ENCODE data around the gene PLK5. TPM values are rescaled to one million over a fixed set of nuclear protein-coding genes. Genes with fewer than 3 reads are reported as not detected.
"Not testable (repeated sequence)": the region's sequence is repeated elsewhere in the genome, so short reads cannot be mapped to it uniquely, and the experiment has no call there.

PLK5 gene
- total RNA-seq, 1 experiment from 2014 or later, result not detected

DNA sequence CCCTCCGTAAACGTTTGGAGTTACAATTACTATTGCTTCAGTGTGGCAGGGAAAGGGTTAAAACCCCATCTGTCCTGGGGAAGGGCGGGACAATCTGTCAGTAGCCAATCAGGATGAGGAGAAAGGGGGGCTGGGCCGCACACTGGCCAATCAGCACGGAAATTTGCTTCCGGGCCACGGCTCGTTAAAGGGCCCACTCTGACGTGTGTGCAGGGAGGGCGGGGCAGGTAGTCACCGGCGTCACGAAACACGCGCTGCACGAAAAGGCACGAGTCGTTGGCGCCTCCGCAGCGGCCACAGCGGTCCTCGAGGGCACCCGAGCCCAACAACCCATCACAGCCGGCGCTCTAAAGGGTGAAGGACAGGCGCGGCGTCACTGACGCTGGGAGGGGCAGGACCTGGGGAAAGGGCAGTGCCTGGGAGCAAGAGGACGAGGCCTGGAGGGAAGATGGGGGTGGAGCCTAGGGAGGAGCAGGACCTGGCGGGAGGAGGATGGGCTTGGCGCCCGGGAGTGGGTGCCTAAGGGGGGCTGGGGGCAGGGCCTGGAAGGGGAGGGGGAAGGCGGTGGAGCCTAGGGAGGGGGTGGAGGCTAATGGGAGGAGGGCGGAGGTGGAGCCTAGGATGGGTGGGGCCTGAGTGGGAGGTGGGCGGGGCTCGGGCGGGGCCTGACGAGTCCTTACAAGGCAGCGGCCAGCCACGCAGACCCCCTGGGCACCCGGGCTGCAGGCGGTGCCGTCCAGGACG lies 15.9 kb upstream of the PLK5 start:
- peak; percentile 88 for DNase-seq (ENCODE audit: low read depth)

DNA sequence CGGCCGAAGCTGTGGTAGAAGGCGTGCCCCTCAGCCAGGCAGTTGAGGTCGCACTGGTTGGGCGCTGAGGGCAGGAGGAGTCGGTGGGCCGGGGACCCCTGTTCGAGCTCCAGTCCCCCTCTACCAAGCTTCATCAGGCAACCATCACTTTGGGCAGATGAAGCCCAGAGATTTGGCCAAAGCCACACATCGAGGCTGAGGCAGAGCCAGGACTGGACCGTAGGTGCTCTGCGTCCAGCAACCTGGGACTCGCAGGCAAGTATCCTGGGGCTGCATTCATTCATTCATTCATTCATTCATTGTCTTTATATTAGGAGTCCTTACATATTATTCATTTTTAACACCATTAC lies 15.4 kb upstream of the PLK5 start:
- no peak for DNase-seq (ENCODE audit: low read depth)

DNA sequence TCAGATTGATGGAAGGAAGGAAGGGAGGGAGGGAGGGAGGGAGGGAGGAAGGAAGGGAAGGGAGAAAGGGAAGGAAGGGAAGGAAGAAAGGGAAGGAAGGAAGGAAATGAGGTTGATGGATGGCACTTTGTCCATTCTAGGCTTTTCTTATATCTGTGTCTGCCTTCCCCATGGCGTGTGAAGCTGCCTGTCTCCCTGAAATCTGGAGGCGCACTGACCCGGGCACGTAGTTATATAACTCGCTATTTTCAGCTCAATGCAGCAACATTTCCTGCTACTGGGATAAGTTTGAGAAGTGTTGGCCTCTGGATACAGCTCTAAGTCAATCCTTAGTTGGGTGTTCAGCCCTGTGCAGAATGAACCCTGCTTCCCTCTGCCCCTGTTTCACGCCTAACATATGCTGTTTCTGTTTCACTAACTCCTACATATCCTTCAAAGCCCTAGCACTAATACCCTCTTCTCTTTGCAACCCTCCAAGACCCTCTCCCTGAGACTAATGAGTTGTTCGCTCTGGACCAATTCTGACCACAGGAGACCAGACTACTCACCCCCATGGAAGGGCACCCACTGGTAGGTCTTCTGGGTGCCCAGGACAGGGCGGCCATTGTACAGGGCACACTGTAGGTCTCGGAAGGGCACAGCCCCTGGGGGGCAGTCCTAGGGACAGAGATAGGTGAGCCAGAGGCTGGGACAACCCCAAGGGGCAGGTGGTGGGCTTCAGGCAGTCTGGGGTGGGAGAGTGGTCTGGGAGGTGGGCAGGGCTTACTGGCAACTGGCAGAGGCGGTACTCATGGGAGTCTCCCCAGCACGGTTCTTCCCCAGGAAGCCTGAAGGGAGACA lies 14.1 kb upstream of the PLK5 start:
- no peak for DNase-seq (ENCODE audit: low read depth)

DNA sequence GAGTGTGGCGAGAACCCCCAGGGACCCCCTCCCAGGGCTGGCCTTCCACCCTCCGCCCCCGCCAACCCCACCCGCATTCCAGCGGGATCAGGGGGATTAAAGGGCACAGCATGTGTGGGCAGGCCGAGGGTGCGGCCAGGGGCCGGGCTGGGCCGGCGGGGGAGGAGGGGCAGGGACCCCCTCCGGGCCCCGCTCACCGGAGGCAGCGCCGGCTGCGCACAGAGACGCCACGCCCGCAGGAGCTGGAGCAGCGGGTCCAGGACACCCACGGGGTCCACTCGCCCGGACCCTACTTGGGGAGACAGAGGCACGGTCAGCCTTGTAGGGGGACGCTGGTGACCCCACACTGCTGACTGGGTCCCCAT lies 13.5 kb upstream of the PLK5 start:
- DNase-seq (ENCODE audit: low read depth), result no peak

DNA sequence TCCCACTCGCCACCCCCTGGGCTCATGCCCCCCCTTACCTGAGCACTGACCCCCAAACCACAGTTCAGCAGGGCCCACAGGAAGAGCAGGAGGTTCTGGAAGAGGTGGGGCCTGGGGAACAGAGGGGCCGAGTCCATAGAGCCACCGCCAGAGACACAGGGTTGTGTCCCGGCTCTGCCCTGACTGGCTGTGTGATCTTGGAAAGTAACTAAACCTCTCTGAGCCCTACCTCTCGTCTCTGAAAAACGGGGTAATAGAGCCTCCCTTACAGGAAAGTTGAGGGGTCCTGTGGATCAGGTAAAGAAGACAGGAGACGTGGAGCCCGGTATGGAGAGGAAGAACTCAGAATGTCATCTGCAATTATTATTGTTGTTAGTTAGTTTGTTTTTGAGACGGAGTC lies 13.1 kb upstream of the PLK5 start:
- no peak for DNase-seq (ENCODE audit: low read depth)

DNA sequence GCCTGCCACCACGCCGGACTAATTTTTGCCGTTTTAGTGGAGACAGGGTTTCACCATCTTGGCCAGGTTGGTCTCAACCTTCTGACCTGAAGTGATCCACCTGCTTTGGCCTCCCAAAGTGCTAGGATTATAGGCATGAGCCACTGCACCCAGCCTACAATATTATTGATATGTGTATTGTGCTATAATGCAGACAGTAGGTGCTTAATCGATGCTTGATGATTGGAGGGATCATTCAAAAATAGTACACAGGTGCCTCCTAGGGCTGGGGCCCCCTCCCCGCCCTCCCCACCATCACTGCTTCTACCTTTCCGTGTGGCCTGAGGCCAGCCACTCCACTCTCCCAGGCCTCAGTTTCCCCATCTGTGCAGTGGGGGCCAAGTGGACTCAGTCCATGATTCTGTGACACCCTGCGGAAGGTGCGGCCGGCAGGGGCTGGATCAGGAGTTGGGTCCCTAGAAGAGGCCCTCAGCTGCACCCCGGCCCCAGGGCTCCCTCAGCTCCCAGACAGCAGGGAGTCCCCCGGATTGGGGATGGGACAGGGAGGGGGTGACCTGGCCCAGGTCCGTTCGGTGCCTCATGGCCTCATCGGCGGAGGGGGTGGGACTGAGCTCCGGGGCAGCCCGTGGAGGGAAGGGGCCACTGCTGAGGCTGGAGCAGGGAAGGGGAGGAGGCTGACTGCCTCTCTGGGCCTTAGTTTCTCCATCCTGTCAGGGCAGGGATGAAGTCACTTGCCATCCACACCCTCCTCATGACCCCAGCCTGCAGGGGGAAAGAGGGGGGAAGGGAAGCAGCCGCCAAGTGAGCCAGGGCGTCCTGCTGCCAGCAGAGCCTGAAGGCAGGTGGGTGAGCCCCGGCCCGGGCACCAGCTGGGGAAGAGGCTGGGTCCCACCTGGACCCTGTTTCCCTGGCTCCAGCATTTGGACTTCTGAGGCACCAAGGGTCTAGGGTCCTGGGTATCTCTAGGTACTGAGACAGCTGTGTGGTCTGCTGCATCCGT lies 12.3 kb upstream of the PLK5 start:
- no peak for DNase-seq (ENCODE audit: low read depth)

DNA sequence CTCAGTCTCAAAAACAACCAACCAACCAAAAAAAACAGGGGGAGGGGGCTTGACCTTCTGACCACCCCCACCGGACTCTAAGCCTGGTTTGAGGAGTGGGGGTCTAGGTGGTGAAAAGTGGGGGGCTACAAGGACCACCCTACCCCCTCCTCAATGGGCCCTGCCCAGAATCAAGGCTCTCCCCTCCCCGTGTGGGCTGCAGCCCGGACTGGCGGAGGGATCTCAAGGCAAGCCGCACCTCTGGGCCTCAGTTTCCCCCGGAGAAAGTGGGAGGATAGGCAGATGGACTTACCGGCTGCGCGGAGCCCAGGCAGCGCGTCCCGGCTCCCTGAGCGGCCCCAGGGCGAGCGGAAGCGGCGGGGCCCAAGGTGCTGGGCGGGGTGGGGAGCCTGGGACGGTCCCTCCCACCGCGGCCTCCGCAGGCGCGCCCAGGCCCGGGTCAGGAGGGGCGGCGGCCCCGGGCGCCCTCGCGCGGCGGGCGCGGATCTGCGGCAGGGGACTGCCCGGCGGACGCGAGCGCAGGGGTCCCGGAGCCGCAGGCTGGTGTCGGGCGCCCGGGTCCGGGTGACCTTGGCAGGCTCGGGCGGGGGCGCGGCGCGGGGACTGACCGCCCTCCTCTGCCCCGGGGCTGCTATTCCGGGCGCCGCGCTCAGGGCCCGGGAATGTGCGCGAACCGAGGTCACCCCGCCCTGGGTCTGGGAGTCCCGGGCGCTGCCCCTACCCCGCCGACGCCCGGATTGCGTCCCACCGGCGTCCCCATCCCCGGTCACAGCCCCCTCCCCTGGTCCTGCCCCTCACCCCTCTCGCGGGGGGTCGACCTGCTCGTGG lies 11.0 kb upstream of the PLK5 start, which contains the start of gene ADAMTSL5:
TSS of gene ADAMTSL5 (minus strand) at position 349 of the 828 bp plus-strand sequence. CDS start 2,076 bp downstream, outside the sequence.
- DNase-seq (ENCODE audit: low read depth), result peak; percentile 56

DNA sequence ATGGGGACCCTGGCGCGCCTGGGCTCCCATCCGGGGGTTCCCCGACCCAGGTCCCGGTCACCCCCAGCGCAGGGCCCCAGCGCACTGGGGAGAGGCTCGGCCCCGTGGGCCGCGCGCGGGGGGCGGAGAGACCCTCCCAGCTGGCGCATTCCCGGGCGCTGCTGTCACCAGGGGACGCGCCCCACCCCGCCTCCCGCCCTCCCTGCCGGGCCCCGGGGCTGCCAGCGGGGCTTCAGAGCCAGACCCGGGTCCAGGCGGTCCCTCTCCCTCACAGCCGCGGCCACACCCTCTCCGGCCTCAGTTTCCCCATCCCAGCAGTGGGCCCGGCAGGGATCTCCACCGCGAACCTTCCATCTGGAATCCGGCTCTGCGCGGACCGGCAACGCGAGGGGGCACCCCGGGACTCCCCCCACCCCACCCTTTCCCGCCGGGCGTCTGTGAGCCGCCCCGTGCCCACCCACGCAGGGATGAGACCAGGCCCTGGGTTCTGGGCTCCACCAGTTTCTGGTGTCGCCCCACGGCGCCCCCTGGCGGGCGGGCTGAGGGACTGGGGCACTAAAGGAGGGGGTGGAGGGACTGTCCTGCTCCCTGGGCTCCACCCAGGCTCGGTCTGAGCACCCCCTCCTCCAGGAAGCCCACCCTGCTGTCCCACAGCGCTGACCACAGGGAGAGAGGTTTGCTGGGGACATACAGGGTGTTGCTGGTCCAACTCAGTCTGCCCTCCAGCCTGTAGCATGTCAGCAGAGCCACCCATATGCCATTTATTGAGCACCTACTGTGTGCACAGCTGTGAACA lies 10.2 kb upstream of the PLK5 start:
- DNase-seq (ENCODE audit: low read depth), result no peak

DNA sequence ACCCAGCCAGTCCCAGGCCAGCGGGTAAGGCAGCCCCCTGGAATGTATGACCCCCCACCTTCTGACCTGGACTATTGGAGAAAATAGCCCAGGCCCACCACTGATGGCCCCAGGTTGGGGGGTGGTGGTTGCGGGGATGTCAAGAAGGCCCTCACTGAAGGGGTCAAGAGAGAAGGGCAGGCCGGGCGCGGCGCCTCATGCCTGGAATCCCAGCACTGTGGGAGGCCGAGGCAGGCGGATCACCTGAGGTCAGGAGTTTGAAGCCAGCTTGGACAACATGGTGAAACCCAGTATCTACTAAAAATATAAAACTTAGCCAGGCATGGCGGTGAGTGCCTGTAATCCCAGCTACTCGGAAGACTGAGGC lies 9.6 kb upstream of the PLK5 start:
- DNase-seq (ENCODE audit: low read depth), result no peak

DNA sequence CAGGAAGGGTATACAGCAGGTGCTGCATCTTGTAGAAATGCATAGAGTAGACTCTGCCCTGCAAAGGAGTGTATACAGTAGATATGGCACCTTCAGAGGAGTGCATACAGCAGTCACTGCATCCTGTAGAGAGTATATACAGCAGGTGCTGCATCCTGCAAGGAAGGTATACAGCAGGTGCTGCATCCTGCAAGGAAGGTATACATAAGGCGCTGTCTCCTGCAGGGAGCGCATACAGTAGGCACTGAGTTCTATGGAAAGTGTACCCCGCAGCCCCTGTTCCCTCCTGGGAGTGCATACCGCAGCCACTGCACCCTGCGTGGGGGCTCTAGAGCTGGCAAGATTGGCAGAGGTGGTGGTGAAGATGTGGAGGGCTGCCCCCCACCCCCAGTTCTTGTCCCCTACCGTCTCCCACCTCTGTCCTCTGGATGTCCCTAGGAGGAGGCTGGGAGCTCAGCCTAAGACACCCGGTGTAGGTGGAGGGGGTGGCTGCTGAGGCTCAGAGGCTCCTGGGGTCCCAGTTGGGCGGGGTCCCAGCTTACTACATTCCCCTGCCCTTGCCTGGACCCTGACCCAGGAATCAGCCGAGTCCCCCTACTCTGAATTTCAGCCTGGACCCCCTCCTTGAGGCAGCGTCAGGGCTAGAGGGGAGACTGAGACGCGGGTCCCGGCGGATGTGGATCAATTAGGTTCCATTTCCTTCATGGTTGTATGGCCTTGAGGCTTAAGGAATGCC lies 8.7 kb upstream of the PLK5 start:
- DNase-seq (ENCODE audit: low read depth), result no peak

DNA sequence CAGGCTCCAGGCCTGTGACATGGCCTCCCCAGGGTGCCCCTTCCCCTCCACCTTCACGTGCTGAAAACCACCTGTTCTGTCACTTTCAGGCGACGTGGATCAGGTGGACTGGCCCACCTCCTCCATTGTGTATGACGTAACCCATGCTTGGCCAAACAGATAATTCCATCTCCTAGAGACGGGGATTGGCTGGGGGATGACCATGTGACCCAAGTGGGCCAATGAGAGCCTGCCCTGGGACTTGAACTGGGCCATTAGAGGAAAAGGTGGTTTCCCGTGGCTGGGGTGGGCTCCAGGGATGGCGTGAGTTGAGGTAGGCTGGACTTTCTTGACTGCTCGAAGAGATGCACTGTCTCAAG lies 7.5 kb upstream of the PLK5 start:
- DNase-seq (ENCODE audit: low read depth), result no peak

DNA sequence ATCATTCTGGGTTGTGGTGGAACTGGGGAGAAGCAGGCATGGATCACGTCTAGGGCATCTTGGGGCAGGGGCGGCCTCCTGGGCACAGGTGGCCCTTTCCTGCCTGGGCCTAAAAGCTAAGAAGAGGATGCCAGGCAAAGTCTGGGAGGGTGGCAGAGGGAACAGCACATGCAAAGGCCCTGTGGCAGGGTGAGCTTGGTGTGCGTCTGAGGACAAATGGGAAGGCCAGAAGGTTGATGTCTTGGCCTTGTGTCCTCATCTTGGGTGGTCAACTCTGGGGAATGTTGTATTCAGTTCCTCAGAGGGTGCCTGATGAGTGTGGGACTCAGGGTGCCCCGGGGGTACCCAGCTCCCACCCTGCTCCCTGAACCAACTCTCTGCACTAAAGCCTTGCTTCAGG lies 5.4 kb upstream of the PLK5 start:
- no peak for DNase-seq (ENCODE audit: low read depth)

DNA sequence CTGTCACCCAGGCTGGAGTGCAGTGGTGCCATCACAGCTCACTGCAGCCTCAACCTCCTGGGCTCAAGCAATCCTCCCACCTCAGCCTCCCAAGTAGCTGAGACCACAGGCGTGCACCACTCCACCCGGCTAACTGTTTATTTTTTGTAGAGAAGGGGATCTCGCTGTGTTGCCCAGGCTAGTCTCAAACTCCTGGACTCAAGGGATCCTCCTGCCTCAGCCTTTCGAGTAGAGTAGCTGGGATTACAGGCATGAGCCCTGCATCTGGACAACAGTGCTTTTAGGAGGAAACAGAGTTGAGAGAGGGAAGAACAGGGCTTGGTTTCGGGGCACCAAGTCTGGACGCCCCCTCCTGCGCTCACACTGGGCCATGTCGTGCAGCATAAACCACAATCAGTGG lies 4.1 kb upstream of the PLK5 start:
- not testable (repeated sequence) for DNase-seq (ENCODE audit: low read depth)

DNA sequence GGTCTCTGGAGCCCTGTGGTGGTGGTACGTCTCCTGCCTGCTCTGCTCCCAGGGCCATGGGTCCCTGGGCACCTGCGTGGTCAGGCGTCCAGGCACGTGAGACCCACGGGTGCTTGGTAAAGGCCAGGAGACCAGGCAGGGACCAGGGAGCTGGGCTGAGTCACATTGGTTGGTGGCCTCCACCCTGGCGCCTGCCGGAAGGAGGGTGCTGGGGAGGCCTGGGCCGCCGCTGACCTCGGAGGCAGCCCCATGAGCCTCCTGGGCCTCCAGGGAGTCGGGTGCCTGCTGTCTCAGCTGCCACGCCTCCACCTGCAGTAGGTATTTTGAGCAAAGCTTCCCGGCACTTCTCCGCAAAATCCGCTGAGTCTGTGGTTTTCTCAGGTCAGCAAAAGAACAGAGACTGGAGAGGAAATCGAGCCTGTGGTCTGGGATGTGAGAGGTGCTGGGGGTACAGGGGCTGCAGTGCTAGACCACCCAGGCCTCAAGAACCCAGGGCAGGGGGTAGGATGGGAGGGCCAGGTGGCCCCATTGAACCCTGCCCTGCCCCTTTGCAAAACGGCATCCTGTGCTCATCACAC lies 3.6 kb upstream of the PLK5 start:
- no peak for DNase-seq (ENCODE audit: low read depth)

DNA sequence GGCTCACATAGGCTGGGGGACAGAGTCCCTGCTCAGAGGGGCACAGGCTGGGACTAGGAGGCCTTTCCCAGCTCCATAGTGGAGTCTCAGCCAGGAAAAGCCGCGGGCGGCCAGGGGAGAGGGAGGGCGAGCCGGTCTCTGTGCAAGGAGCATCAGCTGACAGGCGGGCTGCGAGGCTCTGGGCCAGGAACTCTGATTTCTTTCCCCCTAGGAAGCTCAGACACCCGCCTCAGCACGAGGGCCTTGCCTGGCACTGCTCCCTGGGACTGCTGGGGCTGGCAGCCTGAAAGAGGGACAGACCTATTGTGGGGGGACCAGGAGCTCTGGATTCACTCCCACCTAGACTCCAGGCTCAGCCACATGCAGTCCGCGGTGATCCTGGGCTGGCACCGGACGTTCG lies 2.2 kb upstream of the PLK5 start:
- no peak for DNase-seq (ENCODE audit: low read depth)

DNA sequence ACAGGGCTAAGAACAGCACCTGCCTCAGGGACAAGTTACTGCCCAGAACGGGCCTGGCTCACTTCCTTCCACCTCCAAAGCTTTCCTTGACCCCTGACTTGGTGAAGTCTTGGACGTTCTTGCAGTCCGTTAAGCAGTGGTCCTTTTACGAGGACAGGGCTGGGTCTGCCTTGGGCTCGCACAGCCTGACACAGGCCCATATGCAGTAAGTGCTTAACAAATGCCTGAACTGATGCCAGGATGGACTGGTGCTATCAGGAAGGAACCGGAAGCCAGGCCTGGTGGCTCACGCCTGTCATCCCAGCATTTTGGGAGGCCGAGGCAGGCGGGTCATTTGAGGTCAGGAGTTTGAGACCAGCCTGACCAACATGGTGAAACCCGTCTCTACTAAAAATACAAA lies 1.8 kb upstream of the PLK5 start:
- DNase-seq (ENCODE audit: low read depth), result no peak

DNA sequence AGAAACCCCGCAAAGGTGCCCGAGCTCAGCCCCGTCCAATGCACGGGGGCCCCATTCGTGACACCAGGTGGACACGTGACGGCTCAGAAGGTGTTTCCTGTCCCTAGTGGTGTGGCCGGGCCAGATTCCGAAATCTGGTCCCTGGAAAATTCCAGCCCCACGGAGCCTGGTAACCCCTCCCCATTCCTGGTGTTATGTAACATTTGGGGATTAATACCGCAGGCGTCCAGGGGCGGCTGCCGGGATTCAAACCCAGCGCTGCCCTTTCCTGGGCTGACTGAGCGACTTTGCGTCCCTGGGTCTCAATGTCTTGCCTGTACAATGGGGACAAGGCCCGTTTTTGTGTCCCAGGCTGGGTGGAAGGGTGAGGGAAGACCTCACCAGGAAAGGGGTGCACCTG lies 1.0 kb upstream of the PLK5 start:
- DNase-seq (ENCODE audit: low read depth), result no peak

DNA sequence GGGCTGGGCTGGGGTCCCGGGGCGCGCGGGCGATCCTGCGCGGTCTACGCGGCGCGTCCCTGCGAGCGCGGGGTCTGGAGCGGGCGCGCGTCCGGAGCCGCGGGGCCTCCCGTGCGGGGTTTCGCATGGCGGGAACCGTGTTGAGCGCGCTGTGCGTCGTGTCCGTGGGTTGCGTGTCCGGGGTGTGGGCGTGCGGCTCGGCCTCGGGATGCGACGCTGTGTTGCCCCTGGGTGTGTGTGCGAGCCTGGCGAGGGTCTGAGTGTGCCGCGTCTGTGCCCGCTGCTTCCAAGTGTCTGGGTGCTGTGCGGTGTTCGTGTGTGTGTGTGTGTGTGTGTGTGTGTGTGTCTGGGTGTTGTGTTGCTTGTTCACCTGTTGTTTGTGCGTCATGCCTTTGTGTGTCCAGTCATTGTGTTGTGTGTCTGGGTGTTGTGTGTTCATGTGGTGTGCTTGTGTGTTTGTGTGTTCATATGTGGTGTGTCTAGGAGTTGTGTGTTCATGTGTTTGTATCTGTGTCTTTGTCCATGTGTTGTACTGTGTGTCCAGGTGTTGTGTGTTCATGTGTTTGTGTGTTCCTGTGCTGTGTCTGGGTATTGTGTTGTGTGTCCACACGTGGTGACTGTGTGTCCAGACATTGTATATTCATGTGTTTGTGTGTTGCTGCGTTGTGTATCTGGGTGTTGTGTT lies 552 bp downstream of the PLK5 start:
- no peak for DNase-seq (ENCODE audit: low read depth)

DNA sequence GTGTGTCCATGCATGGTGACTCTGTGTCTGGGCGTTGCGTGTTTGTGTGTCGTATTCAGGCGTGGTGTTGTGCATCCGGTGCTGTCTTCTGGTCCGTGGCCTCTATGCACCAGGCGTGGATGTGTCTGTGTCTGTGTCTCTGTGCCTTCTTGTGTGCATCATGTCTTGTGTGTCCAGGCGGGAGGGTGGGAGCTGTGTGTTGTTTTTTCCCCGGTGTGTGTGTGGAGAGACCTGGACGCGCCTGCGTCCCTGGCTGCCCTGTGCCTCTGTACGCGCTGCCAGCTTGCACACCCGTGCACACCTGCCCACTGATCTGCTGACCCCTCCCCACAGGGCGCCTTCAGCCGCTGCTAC lies 1.1 kb downstream of the PLK5 start:
- no peak for DNase-seq (ENCODE audit: low read depth)
